ENCODE results near the gene PDXK. TPM values are rescaled to one million over a fixed set of nuclear protein-coding genes. Genes with fewer than 3 reads are reported as not detected.

The PDXK gene
- total RNA-seq, 1 experiment from 2014 or later: 114 TPM

- POLR2A ChIA-PET (ENCODE audit: low non-redundant PET): no interaction called here
- CTCF ChIA-PET: no interaction called here
- TF ChIP-seq CTCF (conservative IDR thresholded peaks at IDR 0.05; ENCODE audit: low read depth, low read length) (no peak), EZH2 (IDR thresholded peaks at IDR 0.05; ENCODE audit: borderline replicate concordance, low read depth, low read length, poor library complexity, severe bottlenecking) (no peak)
- DNase-seq (ENCODE audit: low spot score): no peak
- intact Hi-C loops (cut with micrococcal nuclease; ENCODE audit: unreplicated experiment): no loop called here
- no TSS peak for BruUV-seq (replicated peaks)
- no peak overlapping the region for H3K4me3 ChIP-seq (ENCODE audit: low read depth, low read length, poor library complexity, severe bottlenecking)
- no peaks in the 10 kb centered on the region for H3K4me1 ChIP-seq (ENCODE audit: insufficient read depth, low read length, poor library complexity, severe bottlenecking)
- H3K27ac ChIP-seq (ENCODE audit: low read depth, low read length, poor library complexity, severe bottlenecking): no peak overlapping the region
- H3K36me3 ChIP-seq (ENCODE audit: insufficient read depth, low read length, poor library complexity, severe bottlenecking): peaks cover 9% of the 10 kb centered on the region
- no peaks in the 10 kb centered on the region for H3K27me3 ChIP-seq (replicated peaks; ENCODE audit: insufficient read depth, low read depth, low read length, poor library complexity)
- H3K9me3 ChIP-seq (ENCODE audit: low read depth, low read length, poor library complexity, severe bottlenecking): no peaks in the 10 kb centered on the region
Measured at GRCh38 chr21:43748622-43749021, 29.7 kb downstream of the PDXK start.

- Histone ChIP-seq H3K4me3 (ENCODE audit: low read depth, low read length, poor library complexity, severe bottlenecking) (no peak overlapping the region), H3K36me3 (ENCODE audit: insufficient read depth, low read length, poor library complexity, severe bottlenecking) (peaks cover 9% of the 10 kb centered on the region), H3K4me1 (ENCODE audit: insufficient read depth, low read length, poor library complexity, severe bottlenecking) (no peaks in the 10 kb centered on the region), H3K27me3 (replicated peaks; ENCODE audit: insufficient read depth, low read depth, low read length, poor library complexity) (no peaks in the 10 kb centered on the region), H3K9me3 (ENCODE audit: low read depth, low read length, poor library complexity, severe bottlenecking) (no peaks in the 10 kb centered on the region), H3K27ac (ENCODE audit: low read depth, low read length, poor library complexity, severe bottlenecking) (no peak overlapping the region)
- BruUV-seq (replicated peaks): no TSS peak
- intact Hi-C loops (cut with micrococcal nuclease; ENCODE audit: unreplicated experiment): no loop called here
- POLR2A ChIA-PET (ENCODE audit: low non-redundant PET): interaction anchor here (0.6 kb wide), 1 partner anchor 1835 kb away, joined by 3 read pairs; no protein-coding TSS in a partner anchor
- CTCF ChIA-PET: no interaction called here
- DNase-seq (ENCODE audit: low spot score): no peak
- TF ChIP-seq CTCF (conservative IDR thresholded peaks at IDR 0.05; ENCODE audit: low read depth, low read length) (no peak), EZH2 (IDR thresholded peaks at IDR 0.05; ENCODE audit: borderline replicate concordance, low read depth, low read length, poor library complexity, severe bottlenecking) (no peak)
Measured at GRCh38 chr21:43749651-43750262, 30.8 kb downstream of the PDXK start.

- intact Hi-C loops (cut with micrococcal nuclease; ENCODE audit: unreplicated experiment): no loop called here
- Histone ChIP-seq H3K36me3 (ENCODE audit: insufficient read depth, low read length, poor library complexity, severe bottlenecking) (peaks cover 9% of the 10 kb centered on the region), H3K4me1 (ENCODE audit: insufficient read depth, low read length, poor library complexity, severe bottlenecking) (no peaks in the 10 kb centered on the region), H3K4me3 (ENCODE audit: low read depth, low read length, poor library complexity, severe bottlenecking) (no peak overlapping the region), H3K27ac (ENCODE audit: low read depth, low read length, poor library complexity, severe bottlenecking) (no peak overlapping the region), H3K9me3 (ENCODE audit: low read depth, low read length, poor library complexity, severe bottlenecking) (no peaks in the 10 kb centered on the region), H3K27me3 (replicated peaks; ENCODE audit: insufficient read depth, low read depth, low read length, poor library complexity) (no peaks in the 10 kb centered on the region)
- ChIA-PET CTCF (no interaction called here), POLR2A (ENCODE audit: low non-redundant PET) (interaction anchor here (0.5 kb wide), 1 partner anchor 1156 kb away, joined by 3 read pairs; no protein-coding TSS in a partner anchor)
- no peak for TF ChIP-seq CTCF (conservative IDR thresholded peaks at IDR 0.05; ENCODE audit: low read depth, low read length)
- no peak for TF ChIP-seq EZH2 (IDR thresholded peaks at IDR 0.05; ENCODE audit: borderline replicate concordance, low read depth, low read length, poor library complexity, severe bottlenecking)
- no TSS peak for BruUV-seq (replicated peaks)
- no peak for DNase-seq (ENCODE audit: low spot score)
Measured at GRCh38 chr21:43750339-43751033, 31.6 kb downstream of the PDXK start.

Measured in A673 (cell line).